HG02623 (cell line): ENCODE data around the gene ADGRG3.

ENCODE experiments used
- ATAC-seq: cut with Tn5 transposase; IDR thresholded peaks from one replicate; pipeline ENCODE4 v1.9.1; 2021; ENCODE audit warnings: moderate library complexity; ENCODE audit not compliant: unreplicated experiment

ADGRG3 gene

DNA sequence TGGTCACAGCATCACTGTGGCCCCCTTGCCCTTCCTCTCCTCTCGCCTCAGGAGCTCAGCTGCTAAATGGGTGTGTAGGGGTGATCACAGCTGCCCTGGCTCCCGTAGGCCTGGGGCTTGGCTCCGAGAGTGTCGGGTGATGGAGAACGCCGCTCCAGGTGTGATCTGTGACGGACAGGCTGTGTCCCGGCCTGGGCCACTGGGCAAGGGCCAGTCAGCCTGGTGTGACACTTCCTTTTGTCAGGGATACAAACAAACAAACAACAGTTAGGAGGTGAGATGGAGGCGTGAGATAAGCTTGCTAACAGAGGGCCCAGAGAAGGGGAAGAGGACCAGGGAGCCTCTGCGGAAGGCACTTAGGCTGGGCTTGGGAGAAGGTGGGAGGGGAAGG is 37.7 kb upstream of the ADGRG3 start:
- ATAC-seq, result no peak

DNA sequence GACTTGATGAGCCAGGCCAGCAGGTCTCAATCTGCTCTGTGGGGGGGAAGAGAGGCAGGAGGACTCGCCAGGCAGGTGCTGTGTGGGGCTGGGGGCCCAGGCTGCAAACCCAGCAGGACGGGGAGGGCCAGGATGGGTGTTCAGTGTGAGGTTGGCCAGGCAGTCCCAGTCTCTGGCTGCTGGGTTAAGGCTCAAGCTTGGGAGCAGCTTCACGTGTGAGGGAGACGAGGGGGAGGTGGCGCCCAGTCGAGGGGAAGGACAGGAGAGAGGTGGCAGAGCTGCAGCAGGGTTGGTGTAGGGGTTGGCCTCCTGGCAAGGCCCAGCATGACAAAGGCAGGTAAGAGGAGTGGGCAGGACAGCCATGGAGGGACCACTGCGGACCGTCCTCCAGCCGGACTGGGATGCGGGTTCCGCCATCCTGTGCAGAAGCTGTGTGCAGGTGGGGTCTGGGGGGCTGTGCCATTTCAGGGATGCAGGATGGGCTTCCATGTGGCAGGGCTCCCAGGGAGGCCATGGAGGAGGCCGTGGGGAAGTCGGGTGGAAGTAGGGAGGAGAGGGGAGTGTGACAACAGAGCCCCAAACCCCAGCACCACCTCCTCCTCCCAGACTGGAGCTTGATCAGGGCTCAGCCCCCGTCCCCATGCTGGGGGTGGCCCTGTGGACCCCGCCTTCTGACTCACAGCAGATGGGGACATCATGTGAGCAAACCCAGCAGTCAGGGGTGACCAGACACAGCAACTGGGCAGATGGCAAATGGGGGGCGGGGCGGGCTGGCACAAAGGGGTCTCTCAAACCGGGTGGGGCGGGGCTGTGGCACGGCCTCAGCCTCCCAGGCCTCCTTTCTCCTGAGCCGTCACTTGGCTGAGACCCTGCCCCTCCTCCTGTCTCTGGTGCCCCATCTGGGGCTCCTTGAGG is 36.9 kb upstream of the ADGRG3 start:
- no peak for ATAC-seq

DNA sequence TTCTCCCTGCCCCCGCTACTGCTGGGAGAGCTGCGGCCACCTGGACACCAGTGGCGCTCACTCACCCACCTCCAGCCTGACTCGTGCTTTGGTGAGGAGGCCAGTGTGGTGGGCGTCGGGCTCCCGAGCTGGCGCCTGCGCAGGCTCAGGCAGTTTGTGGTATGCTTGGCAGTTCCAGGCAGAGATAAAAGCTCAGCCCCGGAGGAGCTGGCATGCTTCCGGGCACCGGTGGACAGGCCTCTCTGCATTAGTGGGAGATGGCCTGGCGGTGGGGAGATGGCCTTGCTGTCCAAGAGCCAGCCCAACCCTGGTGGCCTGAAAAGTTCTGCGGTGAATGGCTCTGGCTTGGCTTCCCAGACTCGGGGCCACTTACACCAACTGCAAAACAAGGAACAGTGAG is 35.5 kb upstream of the ADGRG3 start:
- ATAC-seq, result no peak

DNA sequence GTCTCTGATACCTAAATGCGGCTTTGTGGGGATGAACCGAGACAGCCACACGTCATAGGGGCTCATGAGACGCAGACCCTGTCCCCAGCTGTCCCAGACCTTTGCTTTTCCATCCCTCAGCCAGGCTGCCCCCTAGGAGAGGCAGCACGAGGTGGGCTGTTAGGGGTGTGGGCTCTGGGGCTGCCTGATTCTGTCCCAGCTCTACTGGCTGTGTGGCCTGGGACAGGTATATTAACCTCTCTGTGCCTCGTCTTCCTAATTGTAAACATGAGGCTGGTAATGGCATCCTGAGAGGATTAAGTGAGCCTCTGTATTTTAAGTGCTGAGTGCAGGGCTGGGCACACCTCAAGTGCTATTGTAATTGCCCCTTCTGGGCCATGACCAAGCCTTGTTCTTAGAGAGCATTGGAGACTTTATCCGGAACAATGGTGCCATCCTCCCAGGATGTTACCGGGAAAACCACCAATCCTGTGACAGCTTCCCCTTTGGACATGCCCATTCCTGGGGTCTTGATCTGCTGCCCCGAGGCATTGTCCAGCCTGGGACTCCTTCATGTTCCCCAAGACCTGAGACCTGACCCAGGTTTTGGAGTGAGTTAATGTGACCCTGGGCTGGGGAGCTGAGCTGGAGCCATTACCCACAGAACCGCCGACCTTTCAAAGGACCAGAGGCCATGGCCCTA is 34.6 kb upstream of the ADGRG3 start:
- no peak for ATAC-seq

DNA sequence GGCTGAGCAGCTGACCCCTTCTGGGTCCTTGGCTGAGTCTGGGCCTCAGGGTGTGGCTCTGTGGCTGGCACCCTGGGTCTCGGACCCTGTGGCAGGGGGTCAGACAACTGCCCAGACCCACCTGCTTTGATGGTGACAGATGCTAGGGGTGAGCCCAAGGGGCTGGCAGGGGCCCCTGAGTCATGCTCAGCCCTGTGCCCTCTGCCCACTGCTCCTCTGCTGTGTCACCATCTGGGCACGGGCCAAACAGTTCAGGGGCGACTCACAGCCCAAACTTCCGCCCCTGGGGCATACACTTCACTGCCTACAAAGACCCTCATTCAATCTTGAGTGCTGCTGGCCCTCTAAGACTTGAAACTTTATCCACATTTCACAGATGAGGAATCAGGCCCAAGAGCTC is 33.9 kb upstream of the ADGRG3 start:
- ATAC-seq, result no peak

DNA sequence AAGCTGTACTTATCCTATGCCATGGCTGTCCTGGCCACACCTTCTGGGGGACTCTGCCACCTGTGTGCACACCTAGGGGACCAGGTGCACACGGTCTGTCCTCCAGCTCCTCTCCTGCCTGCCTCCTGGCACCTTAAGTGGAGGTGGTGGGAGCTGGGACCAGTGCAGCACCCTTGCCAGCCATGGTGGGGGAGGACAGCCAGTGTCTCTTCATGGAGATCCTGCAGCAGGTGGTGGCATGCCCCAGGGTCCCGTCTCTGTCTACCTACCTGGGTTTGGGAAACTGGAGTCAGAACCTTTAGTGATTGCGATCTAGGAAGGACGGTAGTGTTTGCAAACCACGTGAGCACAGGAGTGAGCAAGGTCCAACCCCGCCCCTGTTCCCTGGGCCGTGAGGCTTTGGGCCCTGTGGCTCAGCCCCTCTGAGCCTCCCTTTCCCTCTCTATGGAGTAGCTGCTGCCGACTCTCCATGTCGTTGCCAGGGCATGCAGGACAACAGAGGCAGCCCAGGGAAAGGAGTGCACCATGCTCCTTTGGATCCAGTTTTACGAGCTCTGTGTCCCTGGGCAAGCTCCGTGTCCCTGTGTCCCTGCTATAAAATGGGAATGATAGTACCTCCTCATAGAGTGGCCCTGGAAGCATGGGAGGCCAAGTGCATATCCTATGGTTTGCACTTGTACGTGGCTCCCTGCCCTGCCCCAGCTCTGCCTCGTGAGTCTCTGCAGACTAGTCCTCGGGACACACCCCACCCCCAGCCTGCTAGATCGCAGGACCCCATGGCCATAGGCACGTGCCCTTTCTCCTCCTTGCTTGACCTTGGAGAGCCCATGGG is 32.6 kb upstream of the ADGRG3 start:
- no peak for ATAC-seq

DNA sequence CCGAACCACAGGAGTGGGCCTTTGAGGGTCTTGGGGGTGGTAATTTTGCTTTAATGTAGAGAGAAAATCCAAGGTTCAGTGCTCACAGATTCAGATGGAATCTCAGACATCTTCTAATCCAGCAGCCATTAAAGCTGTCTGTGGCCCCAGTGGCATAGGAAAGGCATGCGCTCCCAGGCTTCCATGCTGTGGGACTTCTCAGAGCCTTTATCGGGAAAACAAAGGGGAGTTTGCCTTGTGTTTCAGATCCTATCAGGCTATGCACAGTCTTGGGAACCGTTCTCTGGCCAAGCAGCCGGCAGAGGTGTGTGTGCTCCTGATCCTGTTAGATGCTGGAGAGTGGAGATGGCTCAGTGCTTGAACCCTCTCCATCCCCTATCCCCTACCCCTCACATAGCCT is 31.9 kb upstream of the ADGRG3 start:
- ATAC-seq, result no peak

DNA sequence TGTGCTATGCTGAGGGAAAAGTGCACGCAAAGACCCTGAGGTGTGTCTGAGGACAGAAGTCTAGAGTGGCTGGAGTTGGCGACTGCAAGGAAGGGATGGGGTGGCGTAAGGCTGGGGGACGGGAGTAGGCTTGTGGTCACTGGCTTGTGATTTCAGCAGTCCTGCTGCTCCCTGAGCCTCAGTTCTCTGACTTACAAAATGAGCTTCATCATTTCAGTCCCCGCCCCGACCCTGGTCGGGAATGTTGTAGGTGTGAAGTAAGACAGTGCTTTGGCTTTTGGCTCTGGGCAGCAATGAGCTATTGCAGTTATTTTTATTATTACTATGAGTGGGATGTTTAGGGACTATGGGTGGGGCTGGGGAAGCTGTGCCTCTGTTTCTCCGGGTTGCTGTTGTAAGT is 31.1 kb upstream of the ADGRG3 start:
- no peak for ATAC-seq

DNA sequence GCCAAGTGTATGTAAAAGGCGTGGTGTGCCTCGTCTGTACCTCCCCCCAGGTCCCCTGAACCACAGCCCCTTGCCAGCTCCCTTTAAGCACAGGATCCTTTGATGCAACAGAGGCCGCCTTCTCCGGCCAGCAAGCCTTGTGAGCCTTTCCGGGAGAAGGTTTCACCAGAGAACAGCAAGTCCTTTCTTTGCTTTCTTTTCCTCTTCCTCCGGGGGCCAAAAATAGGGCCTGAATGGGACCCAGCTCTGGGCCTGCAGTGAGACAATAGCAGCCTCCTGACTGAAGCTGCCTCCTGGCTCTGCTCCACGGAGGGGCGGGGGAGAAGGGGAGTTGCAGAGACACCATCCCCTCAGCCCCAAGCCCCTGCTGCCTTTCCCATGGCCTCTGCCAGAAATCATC is 30.7 kb upstream of the ADGRG3 start:
- no peak for ATAC-seq

DNA sequence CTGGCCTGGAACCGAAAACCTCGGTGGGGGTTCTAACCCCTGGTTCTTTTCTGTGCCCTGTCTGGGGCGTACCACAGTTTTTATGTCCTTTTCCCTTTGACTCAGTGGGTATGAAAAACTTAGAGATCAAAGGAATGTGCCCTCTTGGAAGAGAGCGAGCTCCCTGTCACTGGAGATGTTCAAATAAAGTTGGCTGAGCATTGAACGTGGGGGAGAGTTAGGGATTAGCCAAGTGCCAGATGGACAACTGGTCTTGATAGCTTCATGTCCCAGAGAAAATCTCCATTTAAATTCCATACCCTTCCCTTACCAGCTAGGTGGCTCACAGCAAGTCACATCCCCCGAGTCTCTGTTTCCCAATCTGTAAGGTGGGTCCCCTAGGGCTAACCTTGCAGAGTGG is 30.1 kb upstream of the ADGRG3 start:
- no peak for ATAC-seq

DNA sequence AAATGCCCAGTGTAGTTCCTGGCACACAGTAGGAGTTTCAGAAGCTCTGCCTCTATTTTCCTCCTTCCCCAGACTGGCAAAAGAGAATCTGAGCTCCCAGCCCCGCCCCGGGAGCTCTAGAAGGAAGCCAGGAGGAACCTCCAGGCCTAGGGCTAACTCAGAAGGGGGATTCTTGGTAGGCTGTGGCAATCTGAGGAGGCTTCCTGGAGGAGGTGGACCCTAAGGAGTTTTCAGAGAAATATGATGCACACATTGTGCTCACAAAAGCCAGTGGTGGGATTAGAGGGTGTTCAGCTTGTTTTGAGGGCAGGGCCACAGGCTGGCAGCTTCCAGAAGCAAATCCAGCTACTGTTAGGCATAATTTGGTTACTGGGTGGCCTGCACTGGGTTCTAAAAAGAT is 29.7 kb upstream of the ADGRG3 start:
- ATAC-seq, result no peak

DNA sequence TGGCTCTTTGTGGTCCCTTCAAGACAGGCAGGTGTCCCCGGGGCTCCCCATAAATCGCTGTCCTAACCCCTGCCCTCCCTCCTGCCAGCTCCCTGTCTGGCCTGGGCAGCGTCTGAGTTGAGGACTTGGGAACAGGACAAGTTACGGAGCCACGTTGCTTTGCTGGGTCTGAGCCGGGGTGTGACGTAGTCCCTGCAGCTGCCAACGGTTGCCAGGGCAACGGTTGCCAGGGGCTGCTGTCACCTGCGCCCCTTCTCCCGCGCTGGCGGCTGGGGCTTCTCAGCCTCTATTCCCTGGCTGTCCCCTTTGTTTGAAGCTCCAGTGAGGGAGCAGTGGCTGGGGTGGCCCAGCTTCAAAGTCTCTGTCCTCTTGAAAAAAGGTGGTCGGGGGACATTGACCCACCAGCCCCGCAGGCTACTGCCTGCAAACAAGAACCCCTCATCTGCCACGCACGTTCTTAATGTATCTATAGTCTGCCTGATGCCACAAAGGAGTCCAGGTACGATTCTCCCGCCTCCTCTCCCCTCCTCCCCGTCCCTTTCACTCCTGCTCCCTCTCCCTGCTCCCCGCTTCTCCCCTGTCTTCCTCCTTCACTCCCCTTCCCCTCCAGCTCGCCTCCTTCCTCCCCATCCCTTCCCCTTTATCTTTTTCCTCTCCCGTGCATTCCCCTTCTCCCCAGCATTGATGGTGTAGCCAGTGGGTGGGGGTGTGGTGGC is 28.8 kb upstream of the ADGRG3 start:
- ATAC-seq, result no peak

DNA sequence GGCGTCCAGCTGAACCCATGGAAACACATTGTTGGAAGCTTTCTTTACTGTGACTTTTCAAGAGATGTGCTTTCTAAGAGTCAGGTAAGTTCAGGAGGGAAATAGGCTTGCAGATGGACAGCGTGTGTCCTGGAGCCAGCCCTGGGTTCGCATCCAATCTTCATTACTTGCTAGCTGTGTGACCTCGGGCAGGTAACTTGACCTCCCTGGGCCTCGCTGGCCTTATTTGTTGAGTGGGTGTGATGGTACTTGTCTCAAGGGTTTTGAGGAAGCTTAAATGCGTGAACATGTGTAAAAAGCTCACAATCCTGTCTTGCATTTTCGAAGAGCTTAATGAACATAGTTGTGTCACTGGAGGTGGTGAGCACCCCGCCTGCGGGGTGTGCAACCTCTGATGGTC is 27.9 kb upstream of the ADGRG3 start:
- no peak for ATAC-seq

DNA sequence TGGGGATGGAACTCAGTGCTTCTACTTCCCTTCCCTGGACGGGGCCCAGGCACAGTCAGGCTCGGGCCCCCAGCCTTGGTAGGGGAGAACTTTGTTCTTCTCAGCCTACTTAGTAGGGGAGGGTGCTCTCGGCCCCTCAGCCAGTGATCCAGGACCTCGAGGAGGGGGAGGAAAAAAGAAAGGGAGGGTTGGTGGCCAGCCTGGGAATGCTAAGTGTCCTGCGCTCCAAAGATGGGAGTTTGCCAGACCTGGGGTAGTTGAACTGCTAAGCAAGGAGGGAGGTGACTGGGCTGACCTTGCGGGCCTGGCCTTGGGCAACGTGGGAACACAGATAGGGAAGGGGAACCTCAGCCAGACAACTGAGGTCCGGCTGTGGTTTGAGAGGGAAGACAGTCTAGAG is 27.5 kb upstream of the ADGRG3 start:
- ATAC-seq, result no peak

DNA sequence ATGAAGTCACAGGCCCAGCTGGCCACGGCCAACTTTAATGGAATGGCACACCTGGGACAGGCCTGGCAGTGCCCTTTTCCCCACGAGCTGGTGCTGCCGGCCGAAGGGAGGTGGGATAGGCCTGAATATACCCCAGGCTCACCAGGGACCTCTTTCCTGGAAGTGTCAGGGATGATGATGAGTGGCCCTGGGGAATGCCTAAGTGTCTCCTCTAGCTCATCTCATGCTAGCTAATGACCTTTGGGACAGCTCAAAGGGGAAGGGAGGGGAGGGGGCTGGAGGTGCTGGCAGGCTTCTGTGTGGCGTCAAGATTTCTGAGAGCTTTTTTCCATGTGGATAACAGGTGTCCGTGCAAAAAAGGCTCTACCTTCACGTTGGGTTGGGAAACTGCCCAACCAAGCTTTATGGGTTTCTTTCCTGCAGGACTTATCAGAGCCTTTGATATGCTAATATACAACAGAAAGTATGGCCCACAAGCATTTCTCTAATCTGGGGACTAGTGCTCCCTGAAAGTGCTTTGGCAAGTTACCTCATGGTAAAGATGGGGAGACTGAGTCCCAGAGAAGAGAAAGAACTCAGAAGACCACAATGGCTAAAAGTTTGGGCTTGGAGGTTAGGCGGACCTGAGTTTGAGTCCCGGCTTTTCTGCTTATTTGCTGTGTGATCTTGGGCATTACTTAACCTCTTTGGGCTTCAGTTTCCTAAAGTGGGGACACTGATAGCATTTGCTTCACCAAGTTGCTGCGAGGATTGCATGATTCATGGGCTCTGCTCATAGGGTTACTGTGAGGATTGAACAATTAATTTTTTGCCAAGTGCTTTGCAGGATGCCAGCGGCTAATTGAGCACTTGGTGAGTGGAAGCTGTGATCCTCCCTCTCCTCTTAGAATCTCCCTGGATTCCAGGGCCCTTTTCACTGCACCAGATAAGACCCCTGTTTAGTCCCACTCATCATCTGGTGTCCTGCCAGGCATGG is 25.7 kb upstream of the ADGRG3 start:
- no peak for ATAC-seq

DNA sequence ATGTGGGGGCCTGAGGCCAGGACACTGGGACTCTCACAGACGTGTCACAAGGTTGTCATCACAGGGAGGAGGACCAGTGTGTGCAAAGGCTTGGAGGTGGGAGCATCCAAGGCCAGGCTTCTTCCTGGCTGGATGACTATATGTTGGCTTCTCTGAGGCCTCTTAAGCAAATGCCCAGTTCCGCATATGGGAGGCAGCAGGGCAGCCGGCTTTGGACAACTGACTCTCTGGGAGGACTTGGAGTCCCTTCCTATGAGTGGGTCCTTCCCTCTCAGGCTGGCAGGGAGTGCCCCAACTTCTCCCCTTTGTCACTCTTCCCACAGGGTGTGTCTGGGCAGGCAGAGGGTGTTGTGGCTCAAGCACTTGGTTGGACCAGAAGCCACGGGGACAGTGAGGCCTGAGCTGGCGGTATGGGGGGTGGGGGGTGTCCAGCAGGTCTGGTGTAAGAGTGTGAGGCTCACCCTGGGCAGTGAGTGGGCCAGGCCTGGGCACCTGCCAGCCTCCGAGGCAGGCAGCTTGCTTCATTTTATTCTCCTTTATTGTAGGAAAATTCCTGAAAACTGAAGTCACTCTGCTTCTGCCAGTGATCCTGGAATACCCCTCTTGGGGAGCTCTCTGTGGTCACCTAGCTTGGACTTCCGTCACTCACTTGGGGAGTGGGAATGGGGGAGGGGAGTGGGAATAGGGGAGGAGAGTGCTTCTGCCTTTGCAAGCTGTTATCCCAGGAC is 24.8 kb upstream of the ADGRG3 start:
- no peak for ATAC-seq

DNA sequence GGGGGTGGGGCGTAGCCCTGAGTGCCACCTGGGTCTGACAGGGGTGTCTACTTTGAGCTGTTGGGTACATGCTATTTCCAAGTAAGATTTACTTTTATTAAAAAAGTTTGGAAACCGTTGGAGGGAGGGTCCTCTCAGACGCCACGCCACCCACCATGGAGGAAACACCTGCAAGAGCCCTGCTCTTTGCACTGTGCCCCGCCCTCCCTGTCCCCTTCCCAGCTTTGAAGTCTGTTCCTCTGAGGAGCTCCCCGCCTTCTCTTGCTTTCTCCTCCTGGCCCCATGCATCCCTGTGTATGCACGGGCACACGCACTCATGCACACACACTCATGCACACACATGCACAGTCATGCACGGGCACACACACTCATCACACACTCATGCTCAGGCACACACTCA is 24.2 kb upstream of the ADGRG3 start:
- no peak for ATAC-seq

DNA sequence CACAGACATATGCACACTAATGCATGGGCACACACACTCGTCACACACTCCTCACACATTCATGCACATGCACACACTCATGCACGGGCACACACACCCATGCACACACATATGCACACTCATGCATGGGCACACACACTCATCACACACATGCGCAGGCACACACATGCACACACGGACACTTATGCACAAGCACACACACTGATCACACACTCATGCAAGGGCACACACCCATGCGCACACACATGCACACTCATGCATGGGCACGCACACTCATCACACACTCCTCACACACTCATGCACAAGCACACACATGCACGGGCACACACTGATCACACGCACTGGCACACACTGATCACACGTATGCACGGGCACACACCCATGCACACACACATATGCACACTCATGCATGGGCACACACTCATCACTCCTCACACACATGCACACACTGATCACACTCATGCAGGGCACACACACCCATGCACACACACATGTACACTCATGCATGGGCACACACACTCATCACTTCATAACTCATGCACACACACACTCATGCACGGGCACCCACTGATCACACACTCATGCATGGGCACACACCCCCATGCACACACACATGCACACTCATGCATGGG is 23.6 kb upstream of the ADGRG3 start:
- ATAC-seq, result no peak

DNA sequence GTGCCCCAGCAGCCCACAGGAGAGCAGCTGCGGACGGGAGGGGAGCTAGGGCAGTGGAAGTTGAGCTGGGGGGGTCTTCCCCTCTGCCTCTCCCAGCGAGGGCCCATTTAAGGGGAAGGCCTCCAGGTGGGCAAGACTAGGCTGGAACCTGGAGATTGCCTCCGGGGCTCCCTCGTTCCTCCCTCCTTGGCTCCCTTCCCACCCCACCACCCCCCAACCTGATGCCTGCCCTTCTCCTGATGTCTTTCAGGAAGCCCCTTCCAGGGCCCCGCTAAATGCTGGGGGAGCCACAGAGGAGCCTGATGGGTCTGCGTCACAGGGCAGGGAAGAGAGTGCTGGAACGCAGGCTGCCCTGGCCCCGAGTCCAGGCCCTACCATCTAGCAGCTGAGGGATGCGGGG is 22.9 kb upstream of the ADGRG3 start:
- ATAC-seq, result no peak
